ENCODE results near the gene ADAR. TPM values are rescaled to one million over a fixed set of nuclear protein-coding genes. Genes with fewer than 3 reads are reported as not detected.

The ADAR gene
- total RNA-seq, 2 experiments from 2014 or later = 206 to 210 TPM

GRCh38 chr1:154557939-154558719, 49.9 kb downstream of the ADAR start, which contains the start of gene UBE2Q1:
UBE2Q1 (minus strand) TSS chr1:154558662; CDS start chr1:154558553, 109 bp downstream.
- intact Hi-C loops (cut with DNase I, micrococcal nuclease) = loop anchor here (1.0 to 10.0 kb wide), 13 partner anchors 51 to 527 kb away; partner anchors contain the start of genes ADAR (in 2 of the 2), ATP8B2 (in 1 of the 2), EFNA4 (in 1 of the 2) and HAX1 (in 1 of the 2)
- ChIA-PET POLR2A (interaction anchor here (0.6 to 1.7 kb wide), 5 partner anchors 12 to 455 kb away, joined by 3 to 5 read pairs (median 3); partner anchors contain the start of gene PMVK), CTCF (interaction anchor here (1.0 to 2.4 kb wide), 2 partner anchors 155 to 320 kb away, joined by 3 to 15 read pairs; no protein-coding TSS in a partner anchor)
- Mint-ChIP-seq H3K9me3 (no peaks in the 10 kb centered on the region), H3K27ac (peak within 1 kb of the TSS; percentile 83), H3K36me3 (ENCODE audit: low read depth) (peaks cover 47% of the 10 kb centered on the region), H3K4me3 (peak within 1 kb of the TSS; percentile 91), H3K27me3 (no peaks in the 10 kb centered on the region), H3K4me1 (ENCODE audit: low read depth) (peaks cover 42% of the 10 kb centered on the region)
- TF ChIP-seq CTCF (IDR thresholded peaks at IDR 0.05) = no peak
- peaks cover 46% of the 10 kb centered on the region for H3K4me1 ChIP-seq (ENCODE audit: insufficient read depth, low read length)
- H3K27ac ChIP-seq (ENCODE audit: low read depth in 1 of 2, low read length in 2 of 2) = peak within 1 kb of the TSS; percentile 64 to 84
- DNase-seq (peak in 11 of 14 experiments; percentile 8 to 75 (median 21)), ATAC-seq (ENCODE audit: poor library complexity) (no peak)
- no peaks in the 10 kb centered on the region for H3K9me3 ChIP-seq (ENCODE audit: control insufficient read depth in 1 of 2, insufficient read depth in 1 of 2, low read length in 2 of 2)
- H3K36me3 ChIP-seq (ENCODE audit: insufficient read depth, low read length) = peaks cover 33% of the 10 kb centered on the region
- H3K4me3 ChIP-seq (ENCODE audit: low read length) = peak within 1 kb of the TSS; percentile 87
- H3K27me3 ChIP-seq (ENCODE audit: control insufficient read depth in 1 of 2, insufficient read depth in 2 of 2, low read length in 2 of 2) = no peaks in the 10 kb centered on the region

- DNase-seq (peak in 1 of 14 experiments; percentile 24), ATAC-seq (ENCODE audit: poor library complexity) (no peak)
- ChIA-PET POLR2A (interaction anchor here (1.0 to 1.3 kb wide), 3 partner anchors 11 to 379 kb away, joined by 3 read pairs; partner anchors contain the start of gene PMVK), CTCF (interaction anchor here (1.0 to 1.8 kb wide), 2 partner anchors 78 to 154 kb away, joined by 3 to 4 read pairs; no protein-coding TSS in a partner anchor)
- no peaks in the 10 kb centered on the region for H3K27me3 ChIP-seq (ENCODE audit: control insufficient read depth in 1 of 2, insufficient read depth in 2 of 2, low read length in 2 of 2)
- no peaks in the 10 kb centered on the region for H3K27me3 Mint-ChIP-seq
- no peak for TF ChIP-seq CTCF (IDR thresholded peaks at IDR 0.05)
- no peaks in the 10 kb centered on the region for H3K9me3 Mint-ChIP-seq
- peaks cover 40% of the 10 kb centered on the region for H3K36me3 ChIP-seq (ENCODE audit: insufficient read depth, low read length)
- H3K4me3 ChIP-seq (ENCODE audit: low read length) = peak overlapping the region; percentile 87
- peak overlapping the region; percentile 7 to 64 for H3K27ac ChIP-seq (ENCODE audit: low read depth in 1 of 2, low read length in 2 of 2)
- peaks cover 54% of the 10 kb centered on the region for H3K36me3 Mint-ChIP-seq (ENCODE audit: low read depth)
- H3K27ac Mint-ChIP-seq = peak overlapping the region; percentile 83
- H3K4me1 Mint-ChIP-seq (ENCODE audit: low read depth) = peaks cover 42% of the 10 kb centered on the region
- H3K4me3 Mint-ChIP-seq = peak overlapping the region; percentile 89
- H3K4me1 ChIP-seq (ENCODE audit: insufficient read depth, low read length) = peaks cover 46% of the 10 kb centered on the region
- intact Hi-C loops (cut with DNase I, micrococcal nuclease) = loop anchor here (2.0 to 10.0 kb wide), 9 partner anchors 70 to 527 kb away; partner anchors contain the start of genes ATP8B2 (in 1 of the 2), EFNA4 (in 1 of the 2), HAX1 (in 1 of the 2) and IL6R (in 1 of the 2)
- no peaks in the 10 kb centered on the region for H3K9me3 ChIP-seq (ENCODE audit: control insufficient read depth in 1 of 2, insufficient read depth in 1 of 2, low read length in 2 of 2)
Measured at GRCh38 chr1:154557248-154557938, 50.6 kb downstream of the ADAR start.

GRCh38 chr1:154556422-154556821, 51.6 kb downstream of the ADAR start:
- no peaks in the 10 kb centered on the region for H3K27me3 ChIP-seq (ENCODE audit: control insufficient read depth in 1 of 2, insufficient read depth in 2 of 2, low read length in 2 of 2)
- H3K36me3 ChIP-seq (ENCODE audit: insufficient read depth, low read length) = peaks cover 50% of the 10 kb centered on the region
- peak overlapping the region; percentile 87 for H3K4me3 ChIP-seq (ENCODE audit: low read length)
- H3K27ac ChIP-seq (ENCODE audit: low read depth in 1 of 2, low read length in 2 of 2) = no peak overlapping the region
- ATAC-seq (ENCODE audit: poor library complexity) (no peak), DNase-seq (no peak)
- peak overlapping the region; percentile 50 for H3K4me3 Mint-ChIP-seq
- H3K4me1 Mint-ChIP-seq (ENCODE audit: low read depth) = peaks cover 42% of the 10 kb centered on the region
- no peak for TF ChIP-seq CTCF (IDR thresholded peaks at IDR 0.05)
- no peaks in the 10 kb centered on the region for H3K27me3 Mint-ChIP-seq
- H3K27ac Mint-ChIP-seq = peak overlapping the region; percentile 10
- H3K9me3 ChIP-seq (ENCODE audit: control insufficient read depth in 1 of 2, insufficient read depth in 1 of 2, low read length in 2 of 2) = no peaks in the 10 kb centered on the region
- peaks cover 46% of the 10 kb centered on the region for H3K4me1 ChIP-seq (ENCODE audit: insufficient read depth, low read length)
- H3K36me3 Mint-ChIP-seq (ENCODE audit: low read depth) = peaks cover 64% of the 10 kb centered on the region
- POLR2A ChIA-PET = interaction anchor here (0.6 kb wide), 1 partner anchor 161 kb away, joined by 4 read pairs; no protein-coding TSS in a partner anchor
- CTCF ChIA-PET = interaction anchor here (1.8 kb wide), 1 partner anchor 77 kb away, joined by 4 read pairs; no protein-coding TSS in a partner anchor
- no peaks in the 10 kb centered on the region for H3K9me3 Mint-ChIP-seq
- intact Hi-C loops (cut with DNase I, micrococcal nuclease) = loop anchor here (2.0 to 10.0 kb wide), 9 partner anchors 71 to 528 kb away; partner anchors contain the start of genes ATP8B2 (in 1 of the 2), EFNA4 (in 1 of the 2), HAX1 (in 1 of the 2) and IL6R (in 1 of the 2)

Measured in CD4-positive, alpha-beta T cell (primary cell).